AG09319 (cell line): ENCODE results near the gene FNDC1.

Experiments used
- DNase-seq: peaks from one replicate; pipeline ENCODE4 v3.0.0-alpha.2; 2010; ENCODE audit warnings: low read depth; ENCODE audit errors: extremely low read depth
- CTCF ChIP-seq: IDR thresholded peaks from 2 replicates; pipeline ENCODE4 v1.5.1; 2011; ENCODE audit warnings: low read depth, mild to moderate bottlenecking, inconsistent platforms, low read length, moderate library complexity

The FNDC1 gene

DNA sequence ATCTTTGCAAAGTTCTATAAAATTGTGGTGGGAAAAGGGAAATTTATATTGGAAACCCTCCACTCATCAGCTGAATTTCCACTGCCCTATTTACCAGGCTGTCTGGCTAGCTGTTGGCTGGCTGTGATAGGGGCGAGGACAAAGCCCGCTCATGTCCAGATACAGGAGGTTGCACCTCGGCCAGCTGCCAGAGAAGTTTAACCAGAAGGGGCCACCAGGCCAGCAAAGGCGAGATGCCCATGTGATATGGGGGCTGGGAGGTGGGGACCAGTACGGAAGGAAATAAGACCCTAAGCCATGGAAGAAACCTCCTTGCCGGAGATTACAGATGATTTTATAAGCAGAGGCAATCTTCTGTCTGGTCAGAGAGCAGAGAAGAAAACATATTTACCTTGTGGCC is 143.8 kb downstream of the FNDC1 start:
- no peak for TF ChIP-seq CTCF
- no peak for DNase-seq

- TF ChIP-seq CTCF: no peak
- DNase-seq: no peak
Observed at GRCh38 chr6:159315562-159315961, 146.4 kb downstream of the FNDC1 start.

GRCh38 chr6:159317430-159317829 is 148.2 kb downstream of the FNDC1 start:
- no peak for DNase-seq
- no peak for TF ChIP-seq CTCF

DNA sequence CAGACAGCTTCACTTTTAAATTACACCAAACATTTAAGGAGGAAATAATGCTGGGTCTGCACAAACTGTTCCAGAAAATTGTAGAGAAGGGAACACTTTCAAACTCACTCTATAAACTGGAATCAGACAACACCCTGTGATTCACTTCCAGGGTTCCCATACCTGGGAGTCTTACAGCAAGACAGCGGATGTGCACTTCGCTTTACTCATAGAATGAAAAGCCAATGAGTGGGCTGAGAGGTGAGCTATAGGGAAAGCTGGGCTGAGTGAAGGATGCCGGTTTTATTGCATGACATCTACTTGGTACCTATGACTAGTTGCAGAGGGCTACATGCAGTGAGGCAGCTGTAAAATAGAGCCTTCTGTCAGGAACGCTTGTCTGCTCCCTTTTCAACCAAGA is 152.1 kb downstream of the FNDC1 start:
- no peak for DNase-seq
- no peak for TF ChIP-seq CTCF
